ENCODE measurements around the gene DSCAML1.

- TF ChIP-seq, protein P1, sequence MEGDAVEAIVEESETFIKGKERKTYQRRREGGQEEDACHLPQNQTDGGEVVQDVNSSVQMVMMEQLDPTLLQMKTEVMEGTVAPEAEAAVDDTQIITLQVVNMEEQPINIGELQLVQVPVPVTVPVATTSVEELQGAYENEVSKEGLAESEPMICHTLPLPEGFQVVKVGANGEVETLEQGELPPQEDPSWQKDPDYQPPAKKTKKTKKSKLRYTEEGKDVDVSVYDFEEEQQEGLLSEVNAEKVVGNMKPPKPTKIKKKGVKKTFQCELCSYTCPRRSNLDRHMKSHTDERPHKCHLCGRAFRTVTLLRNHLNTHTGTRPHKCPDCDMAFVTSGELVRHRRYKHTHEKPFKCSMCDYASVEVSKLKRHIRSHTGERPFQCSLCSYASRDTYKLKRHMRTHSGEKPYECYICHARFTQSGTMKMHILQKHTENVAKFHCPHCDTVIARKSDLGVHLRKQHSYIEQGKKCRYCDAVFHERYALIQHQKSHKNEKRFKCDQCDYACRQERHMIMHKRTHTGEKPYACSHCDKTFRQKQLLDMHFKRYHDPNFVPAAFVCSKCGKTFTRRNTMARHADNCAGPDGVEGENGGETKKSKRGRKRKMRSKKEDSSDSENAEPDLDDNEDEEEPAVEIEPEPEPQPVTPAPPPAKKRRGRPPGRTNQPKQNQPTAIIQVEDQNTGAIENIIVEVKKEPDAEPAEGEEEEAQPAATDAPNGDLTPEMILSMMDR (IDR thresholded peaks at IDR 0.05): no peak
- no peak for TF ChIP-seq POLR2A (IDR thresholded peaks at IDR 0.05)
Observed at GRCh38 chr11:117477721-117478120, 319.3 kb downstream of the DSCAML1 start.
